ENCODE results near the gene NODAL. TPM values are rescaled to one million over a fixed set of nuclear protein-coding genes. Genes with fewer than 3 reads are reported as not detected.
A peak's percentile ranks its signal among the peaks of the same experiment; 100 is the strongest.

Gene NODAL
- total and polyA plus RNA-seq, 2 experiments from 2014 or later = 11.2 to 28.4 TPM

DNA sequence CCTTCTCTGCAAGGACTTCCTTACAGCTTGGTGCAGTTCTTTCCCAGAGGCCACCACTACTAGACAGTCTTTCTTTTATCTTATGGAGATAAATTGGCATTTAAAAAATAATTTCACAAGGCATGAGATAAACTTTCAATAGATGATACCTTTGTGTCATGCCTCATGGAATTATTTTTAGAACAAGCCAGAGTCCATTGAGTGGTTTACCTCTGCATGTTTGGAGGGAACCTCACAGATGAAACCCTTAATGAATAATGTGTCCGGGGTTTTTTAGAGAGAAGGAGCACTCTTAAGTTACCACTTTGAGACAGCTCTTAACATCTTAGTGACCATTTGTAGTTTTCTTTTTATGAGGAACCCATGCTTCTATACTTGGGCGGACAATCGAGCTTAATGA, 17.2 kb downstream of the NODAL start:
- no peaks in the 10 kb centered on the region for H3K9me2 ChIP-seq (ENCODE audit: insufficient read depth)
- H3K27me3 ChIP-seq (ENCODE audit: insufficient read depth) = no peaks in the 10 kb centered on the region
- no peak for ATAC-seq
- H3K4me1 ChIP-seq (ENCODE audit: insufficient read depth) = peaks cover 18% of the 10 kb centered on the region; the same call in 1 of the 2 replicates
- Mint-ChIP-seq H3K27me3 (ENCODE audit: insufficient read depth, low read depth, poor library complexity) (no peaks in the 10 kb centered on the region), H3K36me3 (ENCODE audit: low read depth) (peaks cover 61% of the 10 kb centered on the region), H3K4me1 (peaks cover 28% of the 10 kb centered on the region), H3K4me3 (no peak overlapping the region), H3K9me3 (no peaks in the 10 kb centered on the region), H3K27ac (no peak overlapping the region)
- peak overlapping the region; percentile 37; the same call in 1 of the 2 replicates for H3K27ac ChIP-seq (ENCODE audit: low read depth)
- no peak overlapping the region for H3K4me2 ChIP-seq
- TF ChIP-seq JUNB (IDR thresholded peaks at IDR 0.05; ENCODE audit: unreplicated experiment) = no peak
- H4K20me1 ChIP-seq (replicated peaks; ENCODE audit: insufficient read depth) = peaks cover 21% of the 10 kb centered on the region
- H3K79me2 ChIP-seq (replicated peaks; ENCODE audit: insufficient read depth) = no peaks in the 10 kb centered on the region
- H3F3A ChIP-seq (replicated peaks; ENCODE audit: low read depth) = peaks cover 12% of the 10 kb centered on the region; the same call in 1 of the 2 replicates
- H3K36me3 ChIP-seq (ENCODE audit: insufficient read depth) = peaks cover 44% of the 10 kb centered on the region
- H2AFZ ChIP-seq = no peak overlapping the region
- DNase-seq (ENCODE audit: low spot score) = no peak
- H3K4me3 ChIP-seq = no peak overlapping the region

- H3K27ac Mint-ChIP-seq = no peak overlapping the region
- peaks cover 16% of the 10 kb centered on the region for H3K4me1 Mint-ChIP-seq
- peaks cover 29% of the 10 kb centered on the region; the same call in 1 of the 2 replicates for H3K36me3 ChIP-seq (ENCODE audit: insufficient read depth)
- H3K79me2 ChIP-seq (replicated peaks; ENCODE audit: insufficient read depth) = peaks cover 51% of the 10 kb centered on the region
- no peak overlapping the region for H3K4me3 ChIP-seq
- H3K27me3 ChIP-seq (ENCODE audit: insufficient read depth) = no peaks in the 10 kb centered on the region
- H3K9me2 ChIP-seq (ENCODE audit: insufficient read depth) = no peaks in the 10 kb centered on the region
- H3F3A ChIP-seq (replicated peaks; ENCODE audit: low read depth) = peaks cover 8% of the 10 kb centered on the region; the same call in 1 of the 2 replicates
- no peaks in the 10 kb centered on the region for H3K9me3 Mint-ChIP-seq
- no peak for DNase-seq (ENCODE audit: low spot score)
- H3K4me1 ChIP-seq (ENCODE audit: insufficient read depth) = peaks cover 10% of the 10 kb centered on the region; the same call in 1 of the 2 replicates
- no peak overlapping the region for H3K4me3 Mint-ChIP-seq
- no peak overlapping the region for H2AFZ ChIP-seq
- H3K27ac ChIP-seq (ENCODE audit: low read depth) = no peak overlapping the region
- peaks cover 42% of the 10 kb centered on the region for H3K36me3 Mint-ChIP-seq (ENCODE audit: low read depth)
- no peak overlapping the region for H3K4me2 ChIP-seq
- no peak for ATAC-seq
- H4K20me1 ChIP-seq (replicated peaks; ENCODE audit: insufficient read depth) = peaks cover 51% of the 10 kb centered on the region
- H3K27me3 Mint-ChIP-seq (ENCODE audit: insufficient read depth, low read depth, poor library complexity) = no peaks in the 10 kb centered on the region
- no peak for TF ChIP-seq EZH2 (IDR thresholded peaks at IDR 0.05; ENCODE audit: low read depth, unreplicated experiment)
- no peak for TF ChIP-seq CREB1 (CRISPR knock-in tag; IDR thresholded peaks at IDR 0.05; ENCODE audit: low read depth)
- TF ChIP-seq ZNF462 (CRISPR knock-in tag; IDR thresholded peaks at IDR 0.05) = no peak
- no peak for TF ChIP-seq ZNF331 (CRISPR knock-in tag; IDR thresholded peaks at IDR 0.05; ENCODE audit: low read depth)
- TF ChIP-seq STAT1 (IDR thresholded peaks at IDR 0.05; ENCODE audit: unreplicated experiment) = no peak
- no peak for TF ChIP-seq JUNB (IDR thresholded peaks at IDR 0.05; ENCODE audit: unreplicated experiment)
- TF ChIP-seq EZH2phosphoT487 (IDR thresholded peaks at IDR 0.05; ENCODE audit: unreplicated experiment) = no peak
- TF ChIP-seq, protein P1, sequence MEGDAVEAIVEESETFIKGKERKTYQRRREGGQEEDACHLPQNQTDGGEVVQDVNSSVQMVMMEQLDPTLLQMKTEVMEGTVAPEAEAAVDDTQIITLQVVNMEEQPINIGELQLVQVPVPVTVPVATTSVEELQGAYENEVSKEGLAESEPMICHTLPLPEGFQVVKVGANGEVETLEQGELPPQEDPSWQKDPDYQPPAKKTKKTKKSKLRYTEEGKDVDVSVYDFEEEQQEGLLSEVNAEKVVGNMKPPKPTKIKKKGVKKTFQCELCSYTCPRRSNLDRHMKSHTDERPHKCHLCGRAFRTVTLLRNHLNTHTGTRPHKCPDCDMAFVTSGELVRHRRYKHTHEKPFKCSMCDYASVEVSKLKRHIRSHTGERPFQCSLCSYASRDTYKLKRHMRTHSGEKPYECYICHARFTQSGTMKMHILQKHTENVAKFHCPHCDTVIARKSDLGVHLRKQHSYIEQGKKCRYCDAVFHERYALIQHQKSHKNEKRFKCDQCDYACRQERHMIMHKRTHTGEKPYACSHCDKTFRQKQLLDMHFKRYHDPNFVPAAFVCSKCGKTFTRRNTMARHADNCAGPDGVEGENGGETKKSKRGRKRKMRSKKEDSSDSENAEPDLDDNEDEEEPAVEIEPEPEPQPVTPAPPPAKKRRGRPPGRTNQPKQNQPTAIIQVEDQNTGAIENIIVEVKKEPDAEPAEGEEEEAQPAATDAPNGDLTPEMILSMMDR (conservative IDR thresholded peaks at IDR 0.05; ENCODE audit: low read depth in 2 of 2) = no peak
- TF ChIP-seq, protein P2, sequence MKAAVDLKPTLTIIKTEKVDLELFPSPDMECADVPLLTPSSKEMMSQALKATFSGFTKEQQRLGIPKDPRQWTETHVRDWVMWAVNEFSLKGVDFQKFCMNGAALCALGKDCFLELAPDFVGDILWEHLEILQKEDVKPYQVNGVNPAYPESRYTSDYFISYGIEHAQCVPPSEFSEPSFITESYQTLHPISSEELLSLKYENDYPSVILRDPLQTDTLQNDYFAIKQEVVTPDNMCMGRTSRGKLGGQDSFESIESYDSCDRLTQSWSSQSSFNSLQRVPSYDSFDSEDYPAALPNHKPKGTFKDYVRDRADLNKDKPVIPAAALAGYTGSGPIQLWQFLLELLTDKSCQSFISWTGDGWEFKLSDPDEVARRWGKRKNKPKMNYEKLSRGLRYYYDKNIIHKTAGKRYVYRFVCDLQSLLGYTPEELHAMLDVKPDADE (IDR thresholded peaks at IDR 0.05) = no peak
- no peak for TF ChIP-seq POLR2AphosphoS5 (IDR thresholded peaks at IDR 0.05; ENCODE audit: low read depth)
- no peak for TF ChIP-seq ZNF114 (CRISPR knock-in tag; IDR thresholded peaks at IDR 0.05)
- TF ChIP-seq NANOG (IDR thresholded peaks at IDR 0.05; ENCODE audit: borderline replicate concordance) = no peak
Measured at GRCh38 chr10:70418713-70419112, 22.8 kb downstream of the NODAL start.

Measured in GM23338 (cell line).